ENCODE results near the gene MYO5A.

The MYO5A gene

DNA sequence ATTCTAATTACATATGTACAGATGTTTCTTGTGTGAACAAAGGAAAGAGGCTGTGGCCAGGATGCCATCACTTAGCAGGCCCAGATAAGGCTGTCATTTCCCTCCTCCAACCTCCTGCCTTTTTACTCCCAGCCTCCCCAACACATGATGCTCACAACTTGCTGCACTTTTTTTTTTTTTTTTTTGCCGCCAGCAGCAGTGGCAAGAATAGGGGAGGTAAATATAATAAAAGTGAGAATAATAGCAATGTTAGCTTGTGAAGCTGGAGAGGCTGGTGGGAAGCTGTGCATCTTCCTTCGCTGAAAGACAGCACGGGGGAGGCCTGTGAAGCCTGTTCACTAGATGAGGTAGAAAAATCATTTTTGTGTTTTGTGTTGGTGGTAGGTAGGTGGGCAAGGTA is 190.6 kb downstream of the MYO5A start:
- in situ Hi-C loops (cut with MboI; ENCODE audit: low sequenced_read_pairs) = no loop called here

DNA sequence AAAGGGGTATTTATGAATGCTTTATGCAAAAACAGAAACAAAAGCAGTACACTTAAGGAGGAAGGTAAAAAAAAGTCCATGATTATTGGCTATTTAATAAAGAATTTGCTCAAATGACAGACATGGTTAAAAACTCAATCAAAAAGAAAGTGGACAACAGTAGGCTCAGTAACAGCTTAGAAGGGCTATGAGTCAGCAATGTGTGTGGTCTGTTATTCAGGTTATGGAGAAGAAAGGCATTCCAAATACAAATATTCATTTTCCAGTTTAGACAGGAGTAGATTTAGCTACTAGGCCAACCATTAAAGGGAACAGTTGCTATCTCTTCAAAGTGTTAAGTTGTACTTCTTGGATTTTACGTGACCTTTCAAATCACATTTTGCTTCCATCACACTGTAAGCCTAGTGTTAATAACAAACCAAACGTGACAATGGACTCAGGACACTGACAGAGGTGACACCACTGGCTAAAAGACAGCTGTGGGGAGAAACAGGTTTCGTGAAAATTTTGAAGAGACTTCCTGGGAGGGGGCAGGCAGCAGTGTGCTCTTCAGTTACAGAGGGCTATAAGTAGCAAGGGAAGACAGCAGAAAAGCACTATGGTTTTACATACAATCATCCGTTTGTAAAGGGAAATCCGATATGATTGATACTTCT is 191.4 kb downstream of the MYO5A start:
- in situ Hi-C loops (cut with MboI; ENCODE audit: low sequenced_read_pairs) = no loop called here

GRCh38 chr15:52336529-52336928 is 192.2 kb downstream of the MYO5A start:
- in situ Hi-C loops (cut with MboI; ENCODE audit: low sequenced_read_pairs) = no loop called here

GRCh38 chr15:52334491-52335160 is 194.1 kb downstream of the MYO5A start:
- in situ Hi-C loops (cut with MboI; ENCODE audit: low sequenced_read_pairs) = no loop called here

- in situ Hi-C loops (cut with MboI; ENCODE audit: low sequenced_read_pairs) = no loop called here
Measured at GRCh38 chr15:52331490-52332240, 197.0 kb downstream of the MYO5A start.

- in situ Hi-C loops (cut with MboI; ENCODE audit: low sequenced_read_pairs) = no loop called here
Measured at GRCh38 chr15:52329987-52330386, 198.7 kb downstream of the MYO5A start.

DNA sequence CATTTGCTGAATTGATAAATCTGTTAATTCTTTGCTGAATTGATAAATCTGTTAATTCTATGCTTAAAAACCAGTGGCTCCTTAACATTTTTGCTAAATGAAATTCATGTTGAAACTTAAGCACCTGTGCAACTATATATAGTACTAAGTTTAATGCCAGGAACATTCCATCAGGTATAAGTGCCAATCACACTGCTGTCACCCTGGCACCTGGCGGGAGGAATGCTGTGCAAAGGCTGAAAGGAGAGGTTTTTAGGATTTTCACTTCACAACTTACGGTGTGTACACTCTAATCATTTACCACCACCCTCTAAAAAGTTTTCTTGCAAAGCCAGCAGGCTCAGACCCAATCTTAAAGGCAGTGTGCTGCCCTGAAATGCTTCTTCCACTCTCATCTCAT is 199.5 kb downstream of the MYO5A start:
- in situ Hi-C loops (cut with MboI; ENCODE audit: low sequenced_read_pairs) = no loop called here

GRCh38 chr15:52328680-52329079 is 200.0 kb downstream of the MYO5A start:
- in situ Hi-C loops (cut with MboI; ENCODE audit: low sequenced_read_pairs) = no loop called here

- in situ Hi-C loops (cut with MboI; ENCODE audit: low sequenced_read_pairs) = no loop called here
Measured at GRCh38 chr15:52326756-52327155, 201.9 kb downstream of the MYO5A start.

DNA sequence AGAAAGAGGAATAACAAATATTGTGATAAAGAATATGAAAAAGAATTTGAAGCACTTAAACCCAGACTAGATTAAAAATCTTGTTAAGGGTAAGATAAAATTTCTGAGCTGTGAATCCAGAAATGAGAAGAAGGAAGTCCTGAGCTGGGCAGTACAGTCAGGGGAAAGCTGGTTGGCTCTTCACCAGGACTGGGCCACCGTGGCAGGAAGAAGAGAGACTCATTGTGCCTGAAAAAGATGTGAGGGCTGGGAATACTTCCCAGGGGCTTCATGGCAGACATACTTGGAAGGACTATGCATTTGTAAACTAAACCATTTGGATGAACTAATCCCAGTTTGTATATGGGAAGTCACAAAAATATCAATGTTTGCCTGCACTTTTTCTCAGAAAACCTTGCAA is 204.6 kb downstream of the MYO5A start:
- in situ Hi-C loops (cut with MboI; ENCODE audit: low sequenced_read_pairs) = no loop called here

GRCh38 chr15:52318729-52319500 is 209.8 kb downstream of the MYO5A start:
- in situ Hi-C loops (cut with MboI; ENCODE audit: low sequenced_read_pairs) = no loop called here

DNA sequence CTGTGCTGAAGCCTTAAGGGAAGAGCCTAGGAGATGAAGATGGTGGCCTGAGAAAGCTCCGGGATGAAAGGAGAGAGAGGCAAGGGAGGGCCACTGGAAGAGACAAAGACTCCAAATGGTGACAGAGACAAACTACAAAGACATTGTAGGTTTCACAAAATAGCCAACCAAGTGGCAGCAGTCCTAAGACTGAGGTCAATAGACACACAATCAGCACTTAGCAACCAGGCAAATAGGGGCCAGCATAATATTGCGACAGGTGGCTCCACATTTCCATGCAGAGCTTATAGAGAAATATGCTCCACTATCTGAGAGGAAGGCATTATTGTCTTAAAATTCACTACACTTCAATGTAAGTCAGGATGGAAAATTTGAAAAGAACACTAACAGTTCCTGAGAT is 211.0 kb downstream of the MYO5A start:
- in situ Hi-C loops (cut with MboI; ENCODE audit: low sequenced_read_pairs) = no loop called here

DNA sequence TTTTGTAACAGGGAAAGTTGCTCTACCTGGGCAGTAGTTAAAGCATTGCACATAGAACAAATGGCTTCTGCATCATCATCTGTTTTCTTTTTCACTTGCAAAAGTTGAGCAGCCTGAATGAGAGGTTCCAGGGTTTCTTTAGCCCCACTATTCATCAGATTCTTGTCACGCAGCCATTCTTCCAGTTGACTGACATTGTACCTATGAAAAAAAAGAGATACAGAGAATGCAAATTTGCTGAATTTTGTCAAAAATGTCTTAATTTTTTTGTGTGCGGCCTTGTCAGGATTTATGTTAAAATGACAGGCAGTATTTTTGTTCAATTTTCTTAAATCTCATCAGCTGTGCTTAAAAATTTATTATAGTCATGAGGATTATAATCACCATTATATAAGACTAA is 211.7 kb downstream of the MYO5A start:
- in situ Hi-C loops (cut with MboI; ENCODE audit: low sequenced_read_pairs) = no loop called here

DNA sequence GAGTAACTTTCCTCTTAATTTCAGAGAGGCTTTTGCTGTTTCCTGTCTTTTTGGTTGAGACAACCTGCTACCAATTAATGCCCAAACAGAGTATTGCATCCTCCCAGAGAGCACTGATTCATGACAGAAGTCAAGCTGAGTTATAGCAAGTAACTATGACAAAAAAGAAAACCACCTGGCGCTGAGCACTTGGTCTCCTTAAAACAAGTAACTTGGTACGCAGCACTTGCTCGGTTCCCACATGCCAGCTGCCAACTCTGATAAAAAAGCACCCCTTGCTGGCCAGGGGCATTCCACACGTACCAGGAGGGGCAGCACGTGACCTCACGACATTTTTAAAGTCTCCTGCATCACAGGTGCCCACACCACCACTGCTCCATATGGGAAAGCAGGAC is 219.5 kb downstream of the MYO5A start:
- in situ Hi-C loops (cut with MboI; ENCODE audit: low sequenced_read_pairs) = no loop called here

GRCh38 chr15:52308446-52309153 is 220.1 kb downstream of the MYO5A start:
- in situ Hi-C loops (cut with MboI; ENCODE audit: low sequenced_read_pairs) = no loop called here

- in situ Hi-C loops (cut with MboI; ENCODE audit: low sequenced_read_pairs) = no loop called here
Measured at GRCh38 chr15:52307847-52308246, 220.8 kb downstream of the MYO5A start.

DNA sequence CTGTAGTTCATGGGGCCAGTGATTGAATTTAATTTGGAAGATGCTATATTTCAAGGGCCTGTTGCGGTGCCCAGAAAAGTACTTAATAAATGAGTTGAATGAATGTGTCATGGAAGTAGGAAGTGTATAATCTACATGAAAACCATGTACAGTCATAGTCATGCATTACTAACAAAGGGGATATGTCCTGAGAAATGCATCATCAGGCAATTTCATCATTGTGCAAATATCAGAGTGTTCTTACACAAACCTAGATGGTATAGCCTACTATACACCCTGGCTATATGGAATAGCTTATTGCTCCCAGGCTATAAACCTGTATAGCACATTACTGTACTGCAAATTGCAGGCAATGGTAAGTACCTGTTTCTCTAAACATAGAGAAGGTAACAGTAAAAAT is 222.4 kb downstream of the MYO5A start:
- in situ Hi-C loops (cut with MboI; ENCODE audit: low sequenced_read_pairs) = no loop called here

DNA sequence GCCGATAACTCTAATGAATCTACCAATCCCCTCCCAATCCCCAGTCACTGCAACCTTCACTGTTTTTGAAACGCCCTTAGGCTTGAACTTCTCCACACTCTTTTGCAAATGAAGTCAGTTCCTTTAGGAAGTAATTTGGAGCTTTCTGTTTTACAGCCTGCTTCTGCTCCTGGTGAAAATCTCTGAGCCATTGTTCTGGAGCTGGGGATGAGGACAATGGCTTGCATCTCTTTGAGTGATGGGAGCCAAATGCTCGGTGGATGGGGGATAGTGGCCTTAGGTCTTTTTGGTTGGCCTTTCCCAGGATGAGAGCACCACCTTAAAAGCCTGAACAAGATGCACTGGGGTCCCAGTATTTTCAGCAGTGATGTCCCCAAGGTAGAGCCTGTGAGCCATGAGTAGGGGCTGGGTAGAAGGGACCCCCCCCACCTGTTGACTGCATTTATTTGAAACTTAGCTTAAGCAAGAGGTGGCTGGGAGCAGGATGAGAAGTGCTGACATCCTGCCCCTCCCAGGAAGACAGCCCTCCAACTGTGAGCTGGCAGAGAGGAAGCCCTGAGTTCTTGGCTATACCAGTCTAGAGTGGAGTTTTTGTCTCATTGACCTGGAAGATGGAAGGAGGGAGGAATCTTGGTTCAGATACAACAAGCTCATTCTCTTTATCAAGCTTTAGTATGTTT is 225.4 kb downstream of the MYO5A start:
- in situ Hi-C loops (cut with MboI; ENCODE audit: low sequenced_read_pairs) = no loop called here

- in situ Hi-C loops (cut with MboI; ENCODE audit: low sequenced_read_pairs) = no loop called here
Measured at GRCh38 chr15:52301265-52301847, 227.3 kb downstream of the MYO5A start.

Data from hTERT RPE-1 (cell line).